Measurements from ENCODE around the gene CNBP. TPM values are rescaled to one million over a fixed set of nuclear protein-coding genes. Genes with fewer than 3 reads are reported as not detected.
A peak's percentile ranks its signal among the peaks of the same experiment; 100 is the strongest.
"Not testable (repeated sequence)": the region's sequence is repeated elsewhere in the genome, so short reads cannot be mapped to it uniquely, and the experiment has no call there.

CNBP gene
- total RNA-seq, 1 donor from 2014 or later: 298 TPM

DNA sequence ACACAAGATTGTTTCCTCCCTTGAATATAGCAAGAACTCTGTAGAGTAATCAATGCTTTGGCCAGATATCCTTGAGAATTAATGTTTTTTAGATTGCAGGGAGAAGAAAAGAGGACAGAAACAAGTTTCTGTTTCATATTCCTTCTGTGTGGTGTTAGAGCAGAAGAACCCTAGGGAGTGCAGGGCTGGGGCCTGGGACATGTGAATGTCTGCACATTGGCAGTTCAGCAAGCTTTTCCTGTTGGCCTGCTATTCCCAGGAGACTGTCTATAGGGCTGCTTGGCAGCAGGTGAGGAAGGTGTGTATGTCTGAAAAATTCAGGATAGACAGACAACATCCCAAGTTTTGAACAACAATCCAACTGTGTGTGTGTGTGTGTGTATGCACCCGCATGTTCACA is 13.6 kb upstream of the CNBP start:
- intact Hi-C loops (cut with DNase I): no loop called here
- H3K27ac ChIP-seq: peak overlapping the region; percentile 66
- H3K9me3 ChIP-seq: no peaks in the 10 kb centered on the region
- DNase-seq (no peak), ATAC-seq (peak in 1 of 2 donors; percentile 32)
- peaks cover 27% of the 10 kb centered on the region for H3K4me1 ChIP-seq
- H3K4me3 ChIP-seq: no peak overlapping the region
- TF ChIP-seq, protein P1, sequence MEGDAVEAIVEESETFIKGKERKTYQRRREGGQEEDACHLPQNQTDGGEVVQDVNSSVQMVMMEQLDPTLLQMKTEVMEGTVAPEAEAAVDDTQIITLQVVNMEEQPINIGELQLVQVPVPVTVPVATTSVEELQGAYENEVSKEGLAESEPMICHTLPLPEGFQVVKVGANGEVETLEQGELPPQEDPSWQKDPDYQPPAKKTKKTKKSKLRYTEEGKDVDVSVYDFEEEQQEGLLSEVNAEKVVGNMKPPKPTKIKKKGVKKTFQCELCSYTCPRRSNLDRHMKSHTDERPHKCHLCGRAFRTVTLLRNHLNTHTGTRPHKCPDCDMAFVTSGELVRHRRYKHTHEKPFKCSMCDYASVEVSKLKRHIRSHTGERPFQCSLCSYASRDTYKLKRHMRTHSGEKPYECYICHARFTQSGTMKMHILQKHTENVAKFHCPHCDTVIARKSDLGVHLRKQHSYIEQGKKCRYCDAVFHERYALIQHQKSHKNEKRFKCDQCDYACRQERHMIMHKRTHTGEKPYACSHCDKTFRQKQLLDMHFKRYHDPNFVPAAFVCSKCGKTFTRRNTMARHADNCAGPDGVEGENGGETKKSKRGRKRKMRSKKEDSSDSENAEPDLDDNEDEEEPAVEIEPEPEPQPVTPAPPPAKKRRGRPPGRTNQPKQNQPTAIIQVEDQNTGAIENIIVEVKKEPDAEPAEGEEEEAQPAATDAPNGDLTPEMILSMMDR (IDR thresholded peaks at IDR 0.05): no peak
- no peaks in the 10 kb centered on the region for H3K36me3 ChIP-seq
- H3K27me3 ChIP-seq (ENCODE audit: low read depth): no peaks in the 10 kb centered on the region

DNA sequence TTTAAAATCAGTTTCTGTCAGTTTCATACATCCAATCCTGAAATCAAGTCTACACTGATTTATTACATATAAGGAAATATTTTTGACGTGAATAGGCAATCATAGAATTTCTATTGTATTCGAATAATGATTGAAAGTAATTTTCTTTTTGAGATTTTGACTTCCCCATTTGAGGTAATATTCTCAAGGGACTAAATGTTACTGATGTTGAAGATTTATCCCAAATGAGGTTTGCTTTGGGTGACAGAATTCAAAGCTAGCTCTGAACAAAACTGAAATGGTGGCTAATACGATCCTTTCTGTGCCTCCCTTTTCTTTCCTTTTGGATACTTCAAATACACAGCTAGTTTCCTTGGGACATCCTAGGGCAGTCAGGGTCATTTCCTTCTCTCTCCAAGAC is 12.9 kb upstream of the CNBP start:
- Histone ChIP-seq H3K4me1 (peaks cover 27% of the 10 kb centered on the region), H3K27me3 (ENCODE audit: low read depth) (no peaks in the 10 kb centered on the region), H3K27ac (peak overlapping the region; percentile 66), H3K4me3 (no peak overlapping the region), H3K9me3 (no peaks in the 10 kb centered on the region), H3K36me3 (no peaks in the 10 kb centered on the region)
- TF ChIP-seq, protein P1 (IDR thresholded peaks at IDR 0.05): no peak
- ATAC-seq (no peak), DNase-seq (no peak)
- intact Hi-C loops (cut with DNase I): no loop called here

GRCh38 chr3:129195731-129196256 is 12.1 kb upstream of the CNBP start:
- TF ChIP-seq, protein P1 (IDR thresholded peaks at IDR 0.05): no peak
- H3K27ac ChIP-seq: peak overlapping the region; percentile 66
- no peaks in the 10 kb centered on the region for H3K9me3 ChIP-seq
- H3K36me3 ChIP-seq: no peaks in the 10 kb centered on the region
- H3K4me1 ChIP-seq: peaks cover 27% of the 10 kb centered on the region
- DNase-seq: no peak
- peak overlapping the region; percentile 6 for H3K4me3 ChIP-seq
- intact Hi-C loops (cut with DNase I): no loop called here
- peak; percentile 66 to 78 for ATAC-seq
- no peaks in the 10 kb centered on the region for H3K27me3 ChIP-seq (ENCODE audit: low read depth)

GRCh38 chr3:129189793-129190192 is 6.1 kb upstream of the CNBP start:
- H3K27me3 ChIP-seq (ENCODE audit: low read depth); intact Hi-C loops (cut with DNase I); H3K9me3 ChIP-seq; ATAC-seq; H3K36me3 ChIP-seq; H3K27ac ChIP-seq; H3K4me3 ChIP-seq; DNase-seq: not testable (repeated sequence)
- peaks cover 13% of the 10 kb centered on the region for H3K4me1 ChIP-seq

GRCh38 chr3:129187857-129188256 is 4.2 kb upstream of the CNBP start:
- DNase-seq: no peak
- intact Hi-C loops (cut with DNase I): no loop called here
- no peak overlapping the region for H3K27ac ChIP-seq

DNA sequence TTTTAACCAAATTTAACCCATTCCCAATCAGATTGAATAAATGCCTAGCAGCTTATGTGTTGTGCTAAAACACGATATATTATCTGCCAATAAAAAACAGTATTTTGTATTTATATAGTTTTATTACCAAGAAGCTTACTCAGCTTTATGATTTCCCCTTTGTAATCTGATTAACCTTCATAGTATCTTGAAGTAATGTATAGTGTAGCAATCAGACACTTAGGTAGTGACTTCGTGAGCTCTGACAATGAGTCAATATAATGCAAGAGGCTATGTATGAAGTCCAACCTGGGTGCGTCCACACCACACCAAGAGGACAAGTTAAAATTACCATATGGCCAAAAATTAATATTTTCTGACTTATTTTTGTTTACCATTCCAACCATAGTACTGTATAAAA is 2.1 kb upstream of the CNBP start:
- intact Hi-C loops (cut with DNase I): no loop called here
- no peak overlapping the region for H3K27ac ChIP-seq
- H3K36me3 ChIP-seq: no peaks in the 10 kb centered on the region
- H3K4me1 ChIP-seq: peaks cover 32% of the 10 kb centered on the region
- H3K9me3 ChIP-seq: no peaks in the 10 kb centered on the region
- no peaks in the 10 kb centered on the region for H3K27me3 ChIP-seq (ENCODE audit: low read depth)
- ATAC-seq (no peak), DNase-seq (no peak)
- H3K4me3 ChIP-seq: no peak overlapping the region
- TF ChIP-seq, protein P1 (IDR thresholded peaks at IDR 0.05): no peak

More at GRCh38 chr3:129187857-129188256, 4.2 kb upstream of the CNBP start:
- no peaks in the 10 kb centered on the region for H3K27me3 ChIP-seq (ENCODE audit: low read depth)
- TF ChIP-seq, protein P1 (IDR thresholded peaks at IDR 0.05): no peak
- no peak for ATAC-seq
- H3K36me3 ChIP-seq: no peaks in the 10 kb centered on the region
- H3K4me1 ChIP-seq: peaks cover 18% of the 10 kb centered on the region
- no peak overlapping the region for H3K4me3 ChIP-seq
- H3K9me3 ChIP-seq: no peaks in the 10 kb centered on the region

- Histone ChIP-seq H3K27ac (peak overlapping the region; percentile 100), H3K4me1 (peaks cover 40% of the 10 kb centered on the region), H3K4me3 (peak overlapping the region; percentile 96)
- H3K9me3 ChIP-seq; H3K27me3 ChIP-seq (ENCODE audit: low read depth); ATAC-seq; DNase-seq; intact Hi-C loops (cut with DNase I); H3K36me3 ChIP-seq: not testable (repeated sequence)
Observed at GRCh38 chr3:129184784-129185542, 1.3 kb upstream of the CNBP start.
